ENCODE data around the gene NEK4. TPM values are rescaled to one million over a fixed set of nuclear protein-coding genes. Genes with fewer than 3 reads are reported as not detected.

Gene NEK4
- total and polyA plus RNA-seq, 7 donors, result 4.7 to 22.2 (median 15.3) TPM

- H3K4me1 ChIP-seq, result no peaks in the 10 kb centered on the region
- no peaks in the 10 kb centered on the region for H3K36me3 ChIP-seq (ENCODE audit: insufficient read depth in 1 of 2, low read depth in 1 of 2)
- no peak overlapping the region for H3K4me3 ChIP-seq
- 61 to 66% (median 66%) methylated on average over 9 of the region's 9 CpGs for WGBS, 3 donors
- intact Hi-C loops (cut with DNase I), result no loop called here
- no peaks in the 10 kb centered on the region for H3K27me3 ChIP-seq (ENCODE audit: insufficient read depth in 3 of 3, low read length in 2 of 3)
- no peak overlapping the region for H3K27ac ChIP-seq
- ATAC-seq, result no peak
- no peaks in the 10 kb centered on the region for H3K9me3 ChIP-seq
- no peak for TF ChIP-seq CTCF (IDR thresholded peaks at IDR 0.05)
- DNase-seq, result no peak
Measured at GRCh38 chr3:52795298-52795900, 24.7 kb upstream of the NEK4 start.

- no peak for ATAC-seq
- no peaks in the 10 kb centered on the region for H3K9me3 ChIP-seq
- no peak for DNase-seq
- WGBS, 3 donors, result 55 to 62% (median 56%) methylated on average over 10 of the region's 10 CpGs
- H3K36me3 ChIP-seq (ENCODE audit: insufficient read depth in 1 of 2, low read depth in 1 of 2), result no peaks in the 10 kb centered on the region
- intact Hi-C loops (cut with DNase I), result no loop called here
- H3K27ac ChIP-seq, result no peak within 1 kb of the TSS
- no peak for TF ChIP-seq CTCF (IDR thresholded peaks at IDR 0.05)
- H3K4me3 ChIP-seq, result no peak within 1 kb of the TSS
- no peaks in the 10 kb centered on the region for H3K4me1 ChIP-seq
- no peaks in the 10 kb centered on the region for H3K27me3 ChIP-seq (ENCODE audit: insufficient read depth in 3 of 3, low read length in 2 of 3)
Measured at GRCh38 chr3:52794612-52795099, 23.9 kb upstream of the NEK4 start, which contains the start of gene ITIH3. Gene ITIH3, plus strand, starts transcription at chr3:52794796. Its CDS starts 8 bp downstream, at chr3:52794804.

- H3K27ac ChIP-seq, result no peak overlapping the region
- TF ChIP-seq CTCF (IDR thresholded peaks at IDR 0.05), result no peak
- intact Hi-C loops (cut with DNase I), result no loop called here
- no peaks in the 10 kb centered on the region for H3K36me3 ChIP-seq (ENCODE audit: insufficient read depth in 1 of 2, low read depth in 1 of 2)
- H3K9me3 ChIP-seq, result no peaks in the 10 kb centered on the region
- no peak for DNase-seq
- H3K4me1 ChIP-seq, result no peaks in the 10 kb centered on the region
- no peaks in the 10 kb centered on the region for H3K27me3 ChIP-seq (ENCODE audit: insufficient read depth in 3 of 3, low read length in 2 of 3)
- no peak for ATAC-seq
- 77% methylated on average over 9 of the region's 9 CpGs for WGBS, 3 donors
- H3K4me3 ChIP-seq, result no peak overlapping the region
Measured at GRCh38 chr3:52793702-52794611, 23.2 kb upstream of the NEK4 start.

GRCh38 chr3:52792961-52793695, 22.4 kb upstream of the NEK4 start:
- intact Hi-C loops (cut with DNase I), result no loop called here
- no peaks in the 10 kb centered on the region for H3K4me1 ChIP-seq
- WGBS, 3 donors, result 43 to 68% (median 52%) methylated on average over 17 to 18 of the region's 18 CpGs
- H3K27ac ChIP-seq, result no peak overlapping the region
- H3K9me3 ChIP-seq, result no peaks in the 10 kb centered on the region
- no peaks in the 10 kb centered on the region for H3K27me3 ChIP-seq (ENCODE audit: insufficient read depth in 3 of 3, low read length in 2 of 3)
- H3K4me3 ChIP-seq, result no peak overlapping the region
- ATAC-seq (no peak), DNase-seq (no peak)
- no peaks in the 10 kb centered on the region for H3K36me3 ChIP-seq (ENCODE audit: insufficient read depth in 1 of 2, low read depth in 1 of 2)
- TF ChIP-seq CTCF (IDR thresholded peaks at IDR 0.05), result no peak
